KG1 (cell line): Measurements from ENCODE around the gene CEP131.

Source experiments
- DNase-seq: peaks from one replicate; lab custom pipeline; 2025; lab: John Stamatoyannopoulos, UW

CEP131 gene

GRCh38 chr17:81223762-81224130 is 981 bp upstream of the CEP131 start:
- DNase-seq, result peak; percentile 31

GRCh38 chr17:81222620-81222905 is 202 bp downstream of the CEP131 start:
- DNase-seq, result no peak

GRCh38 chr17:81221842-81222619 is 734 bp downstream of the CEP131 start:
- no peak for DNase-seq

- no peak for DNase-seq
Observed at GRCh38 chr17:81221371-81221841, 1.4 kb downstream of the CEP131 start.

GRCh38 chr17:81219476-81220180 is 3.1 kb downstream of the CEP131 start:
- no peak for DNase-seq

- DNase-seq, result no peak
Observed at GRCh38 chr17:81218991-81219390, 3.8 kb downstream of the CEP131 start.

- DNase-seq, result no peak
Observed at GRCh38 chr17:81218459-81218858, 4.3 kb downstream of the CEP131 start.

GRCh38 chr17:81217491-81217890 is 5.3 kb downstream of the CEP131 start:
- no peak for DNase-seq

- DNase-seq, result no peak
Observed at GRCh38 chr17:81213978-81214377, 8.8 kb downstream of the CEP131 start.

GRCh38 chr17:81212365-81212764 is 10.4 kb downstream of the CEP131 start:
- no peak for DNase-seq

- no peak for DNase-seq
Observed at GRCh38 chr17:81210868-81211267, 11.9 kb downstream of the CEP131 start.

- DNase-seq, result no peak
Observed at GRCh38 chr17:81210466-81210865, 12.3 kb downstream of the CEP131 start.

GRCh38 chr17:81209141-81209540 is 13.6 kb downstream of the CEP131 start:
- no peak for DNase-seq

- DNase-seq, result no peak
Observed at GRCh38 chr17:81208651-81209050, 14.1 kb downstream of the CEP131 start.

- no peak for DNase-seq
Observed at GRCh38 chr17:81207610-81208581, 14.9 kb downstream of the CEP131 start.

- DNase-seq, result no peak
Observed at GRCh38 chr17:81206657-81207056, 16.1 kb downstream of the CEP131 start.

- DNase-seq, result no peak
Observed at GRCh38 chr17:81206166-81206565, 16.6 kb downstream of the CEP131 start.

GRCh38 chr17:81204578-81204977 is 18.2 kb downstream of the CEP131 start:
- DNase-seq, result no peak

- no peak for DNase-seq
Observed at GRCh38 chr17:81203136-81203535, 19.6 kb downstream of the CEP131 start.

- DNase-seq, result no peak
Observed at GRCh38 chr17:81202318-81202717, 20.4 kb downstream of the CEP131 start.

- DNase-seq, result peak; percentile 3
Observed at GRCh38 chr17:81200695-81201580, 21.8 kb downstream of the CEP131 start.
